Fibroblast of mammary gland (primary cell): Measurements from ENCODE around the gene SFT2D3.

ENCODE experiments used
- DNase-seq: peaks from one replicate; pipeline ENCODE4 v3.0.0-alpha.2; 2010; ENCODE audit warnings: low read depth
- H3K4me3 ChIP-seq: 2 replicates; pipeline ENCODE4 v1.5.1; 2011; ENCODE audit warnings: low read depth, mild to moderate bottlenecking, low read length, moderate library complexity; ENCODE audit not compliant: control insufficient read depth
- TF ChIP-seq, protein P1 (sequence below): conservative IDR thresholded peaks from 2 replicates; pipeline ENCODE4 v1.5.1; 2011; ENCODE audit warnings: low read depth, low read length, inconsistent platforms; ENCODE audit not compliant: control insufficient read depth, insufficient read depth

SFT2D3 gene

DNA sequence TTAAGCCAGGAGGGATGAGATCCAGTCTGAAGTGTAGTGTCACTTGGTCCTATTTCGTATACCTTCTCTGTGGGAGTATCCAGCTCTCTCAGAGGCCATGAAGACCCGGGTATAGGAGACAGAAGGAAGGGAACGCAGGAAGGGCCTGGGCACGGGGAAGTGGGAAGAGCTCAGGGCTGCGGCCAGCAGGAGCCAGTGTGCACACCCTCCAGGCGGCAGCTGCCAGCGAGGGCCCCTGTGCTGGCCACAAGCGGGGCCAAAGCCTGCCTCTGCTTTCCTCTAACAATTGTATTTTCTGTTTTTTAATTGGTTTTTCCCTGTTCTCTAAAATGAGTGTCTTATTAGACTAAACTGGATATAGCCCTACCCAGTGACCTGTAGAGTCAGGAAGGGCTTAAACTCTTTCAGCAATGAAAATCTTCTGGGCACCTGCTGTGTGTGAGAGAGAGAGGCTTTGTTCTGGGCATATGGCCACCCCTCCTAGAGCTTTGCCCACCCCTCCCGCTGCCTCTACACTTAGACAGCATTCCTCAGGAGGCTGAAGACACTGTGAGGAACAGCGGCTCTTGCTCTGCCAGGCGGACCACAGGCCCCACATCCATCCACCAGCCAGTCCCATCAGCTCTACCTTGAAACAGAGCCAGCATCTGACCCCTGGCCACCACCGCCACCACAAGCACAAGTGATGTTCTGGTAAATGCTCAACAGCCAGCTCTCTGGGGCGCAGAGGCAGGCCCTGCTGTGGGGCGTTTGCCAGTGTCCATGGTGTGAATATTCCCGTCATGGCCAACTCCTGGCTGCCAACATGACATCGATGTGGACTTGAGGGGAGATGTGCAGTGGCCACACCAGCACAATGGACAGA, 45.9 kb upstream of the SFT2D3 start:
- TF ChIP-seq, protein P1, sequence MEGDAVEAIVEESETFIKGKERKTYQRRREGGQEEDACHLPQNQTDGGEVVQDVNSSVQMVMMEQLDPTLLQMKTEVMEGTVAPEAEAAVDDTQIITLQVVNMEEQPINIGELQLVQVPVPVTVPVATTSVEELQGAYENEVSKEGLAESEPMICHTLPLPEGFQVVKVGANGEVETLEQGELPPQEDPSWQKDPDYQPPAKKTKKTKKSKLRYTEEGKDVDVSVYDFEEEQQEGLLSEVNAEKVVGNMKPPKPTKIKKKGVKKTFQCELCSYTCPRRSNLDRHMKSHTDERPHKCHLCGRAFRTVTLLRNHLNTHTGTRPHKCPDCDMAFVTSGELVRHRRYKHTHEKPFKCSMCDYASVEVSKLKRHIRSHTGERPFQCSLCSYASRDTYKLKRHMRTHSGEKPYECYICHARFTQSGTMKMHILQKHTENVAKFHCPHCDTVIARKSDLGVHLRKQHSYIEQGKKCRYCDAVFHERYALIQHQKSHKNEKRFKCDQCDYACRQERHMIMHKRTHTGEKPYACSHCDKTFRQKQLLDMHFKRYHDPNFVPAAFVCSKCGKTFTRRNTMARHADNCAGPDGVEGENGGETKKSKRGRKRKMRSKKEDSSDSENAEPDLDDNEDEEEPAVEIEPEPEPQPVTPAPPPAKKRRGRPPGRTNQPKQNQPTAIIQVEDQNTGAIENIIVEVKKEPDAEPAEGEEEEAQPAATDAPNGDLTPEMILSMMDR = no peak
- no peak overlapping the region for H3K4me3 ChIP-seq

DNA sequence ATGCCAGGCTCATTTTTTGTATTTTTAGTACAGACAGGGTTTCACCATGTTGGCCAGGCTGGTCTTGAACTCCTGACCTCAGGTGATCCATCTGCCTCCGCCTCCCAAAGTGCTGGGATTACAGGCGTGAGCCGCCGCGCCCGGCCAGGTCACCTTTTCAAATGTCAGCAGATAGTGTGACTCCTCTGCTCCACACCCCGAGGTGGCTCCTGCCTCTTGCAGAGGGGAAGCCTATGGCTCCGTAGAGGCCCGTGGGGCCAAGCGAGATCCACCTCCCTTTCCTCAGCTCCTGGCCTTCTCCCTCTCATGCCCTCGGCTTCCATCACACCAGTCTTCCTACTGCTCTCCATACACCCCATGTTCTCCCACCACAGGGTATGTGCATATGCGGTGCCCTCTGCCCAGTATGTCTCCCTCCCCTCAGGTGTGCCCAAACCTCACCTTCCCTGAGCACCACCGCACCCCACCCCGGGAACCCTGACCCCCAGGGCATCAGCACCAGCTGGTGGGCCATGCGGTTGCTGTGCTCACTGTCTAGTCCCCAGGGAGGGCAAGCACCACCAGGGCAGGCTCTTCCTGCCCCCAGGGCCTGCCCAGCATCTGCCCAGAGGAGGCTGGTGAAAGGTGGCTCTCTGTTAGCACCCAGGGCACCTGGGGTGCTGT, 44.6 kb upstream of the SFT2D3 start:
- DNase-seq = no peak
- TF ChIP-seq, protein P1 = no peak
- H3K4me3 ChIP-seq = no peak overlapping the region

More for the DNA sequence above, 45.9 kb upstream of the SFT2D3 start:
- DNase-seq = no peak

DNA sequence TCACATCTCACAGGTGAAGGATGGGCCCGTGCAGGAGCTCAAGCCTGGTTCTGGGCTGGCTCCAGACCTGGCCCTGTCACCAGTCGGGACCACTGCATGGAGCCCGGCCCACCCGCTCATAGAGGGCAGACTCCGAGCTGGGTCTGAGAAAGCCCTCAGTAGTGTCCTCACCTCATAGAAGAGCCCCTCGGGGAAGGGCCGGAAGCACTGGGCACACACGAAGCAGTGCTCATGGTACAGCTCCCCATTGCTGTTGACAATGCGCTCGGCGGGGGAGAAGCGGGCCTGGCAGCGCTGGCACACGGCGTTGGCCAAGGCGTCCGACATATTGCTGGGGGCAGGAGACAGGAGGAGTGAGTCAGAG, 44.1 kb upstream of the SFT2D3 start:
- H3K4me3 ChIP-seq = no peak overlapping the region
- TF ChIP-seq, protein P1 = no peak
- DNase-seq = no peak

DNA sequence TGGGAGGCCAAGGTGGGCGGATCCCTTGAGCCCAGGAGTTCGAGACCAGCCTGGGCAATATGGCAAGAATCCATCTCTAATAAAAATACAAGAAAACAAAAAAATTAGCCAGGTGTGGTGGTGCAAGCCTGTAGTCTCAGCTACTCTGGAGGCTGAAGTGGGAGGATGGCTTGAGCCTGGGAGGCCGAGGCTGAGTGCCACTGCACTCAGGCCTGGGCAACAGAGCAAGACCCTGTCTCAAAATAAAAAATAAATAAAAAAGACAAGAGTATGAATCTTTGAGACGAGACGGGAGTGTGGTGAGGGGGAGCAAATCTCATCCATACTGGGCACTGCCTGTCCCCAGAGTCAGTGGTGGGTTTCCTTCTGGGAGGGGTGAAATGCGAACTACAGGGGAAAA, 43.2 kb upstream of the SFT2D3 start:
- DNase-seq = no peak
- TF ChIP-seq, protein P1 = no peak
- no peak overlapping the region for H3K4me3 ChIP-seq

DNA sequence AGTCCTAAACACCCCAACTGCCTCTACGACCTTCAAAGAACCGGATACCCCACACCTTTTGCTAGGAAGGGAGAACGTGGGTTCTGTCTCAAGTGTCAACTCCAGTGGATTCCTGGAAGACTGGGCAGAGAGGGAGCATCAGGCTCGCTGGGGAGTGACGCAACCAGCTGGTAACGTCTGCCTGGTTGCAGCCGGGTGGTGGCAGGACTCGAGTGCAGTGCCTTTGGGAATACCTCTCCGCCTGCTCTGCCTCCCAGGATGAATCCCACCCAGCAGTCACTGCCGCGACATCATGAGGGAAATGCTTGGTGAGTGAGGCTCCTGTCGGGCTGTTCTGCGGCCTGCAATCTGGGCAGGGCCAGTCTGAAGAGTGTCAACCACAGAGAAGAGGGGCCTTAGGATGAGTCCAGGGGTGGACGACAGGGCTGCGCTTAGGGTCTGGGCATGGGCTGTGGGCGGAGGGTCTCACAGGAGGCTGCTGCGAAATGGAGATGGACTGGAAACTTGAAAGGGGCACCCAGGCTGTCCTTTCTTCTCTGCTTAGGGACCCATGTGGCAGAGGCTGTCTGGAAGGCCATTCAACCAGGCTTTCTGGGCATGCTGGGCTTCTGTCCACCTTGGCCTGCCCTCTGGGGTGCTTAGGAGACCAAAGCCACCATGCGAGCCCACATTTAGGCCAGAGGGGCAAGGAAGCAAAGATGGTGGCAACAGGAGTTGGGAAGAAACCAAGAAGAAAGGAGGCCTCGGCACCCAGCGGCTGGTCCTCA, 42.5 kb upstream of the SFT2D3 start:
- DNase-seq = no peak
- no peak overlapping the region for H3K4me3 ChIP-seq
- TF ChIP-seq, protein P1 = no peak

DNA sequence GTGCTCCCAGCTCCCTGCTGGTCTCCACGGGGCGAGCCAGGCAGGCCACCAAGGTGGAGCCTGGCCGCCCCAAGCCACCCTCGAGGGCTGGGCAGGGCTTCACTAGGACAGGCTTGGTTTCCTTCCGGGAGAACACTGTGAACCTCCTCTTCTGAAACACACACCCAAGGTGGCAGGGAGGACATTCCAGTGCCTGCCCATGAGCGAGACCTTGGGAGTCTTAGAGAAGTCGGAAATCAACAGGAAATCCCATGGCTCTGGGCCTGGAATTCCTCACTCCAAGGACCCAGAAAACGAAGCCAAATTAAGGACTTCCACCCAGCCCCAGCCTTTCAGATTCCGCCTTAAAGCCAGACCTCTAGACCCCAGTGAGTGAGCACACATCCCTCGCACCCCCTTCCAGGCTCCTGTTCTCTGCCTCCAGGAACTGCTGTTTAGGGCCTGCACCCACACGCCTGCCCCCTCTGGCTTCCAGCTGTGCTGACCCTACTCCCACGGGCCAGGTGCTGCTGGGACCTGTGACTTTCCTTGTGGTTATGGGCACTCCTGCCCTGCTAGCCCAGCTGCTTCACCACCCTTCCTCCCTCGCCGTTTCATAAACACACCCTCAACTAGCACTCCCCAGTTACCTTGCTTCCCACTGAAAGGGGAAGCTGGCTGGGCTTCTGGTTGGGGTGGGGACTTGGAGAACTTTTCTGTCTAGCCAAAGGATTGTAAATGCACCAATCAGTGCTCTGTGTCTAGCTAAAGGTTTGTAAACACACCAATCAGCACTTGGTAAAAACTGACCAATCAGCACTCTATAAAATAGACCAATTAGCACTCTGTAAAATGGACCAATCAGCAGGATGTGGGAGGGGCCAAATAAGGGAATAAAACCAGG, 41.6 kb upstream of the SFT2D3 start:
- H3K4me3 ChIP-seq = no peak overlapping the region
- TF ChIP-seq, protein P1 = no peak
- DNase-seq = no peak
